Mammary epithelial cell (primary cell): ENCODE data around the gene ASB3.

ENCODE experiments used
- EZH2 ChIP-seq: IDR thresholded peaks from 2 replicates; pipeline ENCODE4 v1.6.1; 2012; ENCODE audit warnings: low read length, inconsistent platforms, borderline replicate concordance
- TF ChIP-seq, protein P1 (sequence below), 2 donors: IDR thresholded peaks in 1 of 2; conservative IDR thresholded peaks in 1 of 2; 2 replicates each; pipeline ENCODE4 v1.5.1; 2011 to 2012; ENCODE audit warnings: inconsistent platforms in 2 of 2, low read length in 2 of 2, mild to moderate bottlenecking in 2 of 2, control low read depth in 1 of 2, low read depth in 1 of 2; ENCODE audit not compliant: insufficient read depth in 1 of 2; ENCODE audit errors: extremely low read depth in 1 of 2

- TF ChIP-seq, protein P1, sequence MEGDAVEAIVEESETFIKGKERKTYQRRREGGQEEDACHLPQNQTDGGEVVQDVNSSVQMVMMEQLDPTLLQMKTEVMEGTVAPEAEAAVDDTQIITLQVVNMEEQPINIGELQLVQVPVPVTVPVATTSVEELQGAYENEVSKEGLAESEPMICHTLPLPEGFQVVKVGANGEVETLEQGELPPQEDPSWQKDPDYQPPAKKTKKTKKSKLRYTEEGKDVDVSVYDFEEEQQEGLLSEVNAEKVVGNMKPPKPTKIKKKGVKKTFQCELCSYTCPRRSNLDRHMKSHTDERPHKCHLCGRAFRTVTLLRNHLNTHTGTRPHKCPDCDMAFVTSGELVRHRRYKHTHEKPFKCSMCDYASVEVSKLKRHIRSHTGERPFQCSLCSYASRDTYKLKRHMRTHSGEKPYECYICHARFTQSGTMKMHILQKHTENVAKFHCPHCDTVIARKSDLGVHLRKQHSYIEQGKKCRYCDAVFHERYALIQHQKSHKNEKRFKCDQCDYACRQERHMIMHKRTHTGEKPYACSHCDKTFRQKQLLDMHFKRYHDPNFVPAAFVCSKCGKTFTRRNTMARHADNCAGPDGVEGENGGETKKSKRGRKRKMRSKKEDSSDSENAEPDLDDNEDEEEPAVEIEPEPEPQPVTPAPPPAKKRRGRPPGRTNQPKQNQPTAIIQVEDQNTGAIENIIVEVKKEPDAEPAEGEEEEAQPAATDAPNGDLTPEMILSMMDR (conservative IDR thresholded peaks at IDR 0.05 in 1 of 2, IDR thresholded peaks at IDR 0.05 in 1 of 2; ENCODE audit: extremely low read depth in 1 of 2, insufficient read depth in 1 of 2, low read depth in 1 of 2, low read length in 2 of 2) = no peak
- TF ChIP-seq EZH2 = no peak
These were observed 89.7 kb downstream of the ASB3 start for GRCh38 chr2:53697092-53697491.
